ENCODE data around the gene OR8D2.

Gene OR8D2

DNA sequence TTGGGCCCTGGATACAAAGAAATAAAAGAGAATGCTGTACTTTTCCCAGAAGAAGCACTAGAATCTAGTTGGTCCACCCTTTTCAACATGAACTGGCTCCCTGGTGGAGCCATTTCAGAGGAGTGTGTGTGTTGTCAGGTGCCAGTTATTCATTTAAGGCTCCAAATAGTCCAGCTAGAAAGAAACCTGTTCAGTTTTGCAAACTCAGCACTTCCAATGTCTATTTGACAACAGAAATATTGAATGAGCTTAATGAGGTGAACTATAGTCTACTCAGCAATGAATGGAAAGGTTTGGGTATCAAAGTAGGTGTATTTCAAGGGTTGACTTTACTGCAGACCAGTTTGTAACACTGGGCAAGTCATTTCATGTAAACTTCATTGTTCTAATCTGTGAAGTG, 8.3 kb downstream of the OR8D2 start:
- H3K4me3 ChIP-seq (ENCODE audit: low read depth, low read length) = no peak overlapping the region
- no peak for DNase-seq (ENCODE audit: low read depth)
- TF ChIP-seq, protein P1, sequence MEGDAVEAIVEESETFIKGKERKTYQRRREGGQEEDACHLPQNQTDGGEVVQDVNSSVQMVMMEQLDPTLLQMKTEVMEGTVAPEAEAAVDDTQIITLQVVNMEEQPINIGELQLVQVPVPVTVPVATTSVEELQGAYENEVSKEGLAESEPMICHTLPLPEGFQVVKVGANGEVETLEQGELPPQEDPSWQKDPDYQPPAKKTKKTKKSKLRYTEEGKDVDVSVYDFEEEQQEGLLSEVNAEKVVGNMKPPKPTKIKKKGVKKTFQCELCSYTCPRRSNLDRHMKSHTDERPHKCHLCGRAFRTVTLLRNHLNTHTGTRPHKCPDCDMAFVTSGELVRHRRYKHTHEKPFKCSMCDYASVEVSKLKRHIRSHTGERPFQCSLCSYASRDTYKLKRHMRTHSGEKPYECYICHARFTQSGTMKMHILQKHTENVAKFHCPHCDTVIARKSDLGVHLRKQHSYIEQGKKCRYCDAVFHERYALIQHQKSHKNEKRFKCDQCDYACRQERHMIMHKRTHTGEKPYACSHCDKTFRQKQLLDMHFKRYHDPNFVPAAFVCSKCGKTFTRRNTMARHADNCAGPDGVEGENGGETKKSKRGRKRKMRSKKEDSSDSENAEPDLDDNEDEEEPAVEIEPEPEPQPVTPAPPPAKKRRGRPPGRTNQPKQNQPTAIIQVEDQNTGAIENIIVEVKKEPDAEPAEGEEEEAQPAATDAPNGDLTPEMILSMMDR (conservative IDR thresholded peaks at IDR 0.05; ENCODE audit: low read depth, low read length) = no peak

DNA sequence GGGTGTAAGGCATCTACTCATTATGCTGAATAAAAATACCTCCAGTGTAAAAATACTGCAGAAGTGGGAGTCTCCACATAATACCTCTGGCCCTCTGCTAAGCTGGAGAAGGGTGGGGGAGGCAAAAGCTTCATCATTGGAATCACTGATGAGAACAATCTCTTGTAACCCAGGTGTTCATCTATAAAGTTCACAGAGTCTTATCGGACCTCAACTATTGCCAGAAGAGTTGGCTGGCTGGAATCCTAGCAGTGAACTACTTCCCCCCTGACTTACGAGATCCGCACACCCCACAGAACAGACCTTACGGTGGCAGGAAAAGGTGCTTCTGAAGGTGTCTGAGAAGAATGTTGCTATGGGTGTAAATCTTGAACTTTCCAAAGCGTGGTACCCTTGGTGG, 8.7 kb downstream of the OR8D2 start:
- H3K4me3 ChIP-seq (ENCODE audit: low read depth, low read length) = no peak overlapping the region

GRCh38 chr11:124310721-124311120, 9.3 kb downstream of the OR8D2 start:
- H3K4me3 ChIP-seq (ENCODE audit: low read depth, low read length) = no peak overlapping the region
- TF ChIP-seq, protein P1 (conservative IDR thresholded peaks at IDR 0.05; ENCODE audit: low read depth, low read length) = no peak
- DNase-seq (ENCODE audit: low read depth) = no peak

More for the DNA sequence above, 8.7 kb downstream of the OR8D2 start:
- no peak for DNase-seq (ENCODE audit: low read depth)
- TF ChIP-seq, protein P1 (conservative IDR thresholded peaks at IDR 0.05; ENCODE audit: low read depth, low read length) = no peak

GRCh38 chr11:124307093-124307492, 12.9 kb downstream of the OR8D2 start:
- H3K4me3 ChIP-seq (ENCODE audit: low read depth, low read length) = no peak overlapping the region
- TF ChIP-seq, protein P1 (conservative IDR thresholded peaks at IDR 0.05; ENCODE audit: low read depth, low read length) = no peak
- DNase-seq (ENCODE audit: low read depth) = peak; percentile 28

- peak; percentile 41 for DNase-seq (ENCODE audit: low read depth)
- TF ChIP-seq, protein P1 (conservative IDR thresholded peaks at IDR 0.05; ENCODE audit: low read depth, low read length) = no peak
- no peak overlapping the region for H3K4me3 ChIP-seq (ENCODE audit: low read depth, low read length)
Observed at GRCh38 chr11:124302347-124303125, 17.5 kb downstream of the OR8D2 start.

- DNase-seq (ENCODE audit: low read depth) = peak; percentile 81
- H3K4me3 ChIP-seq (ENCODE audit: low read depth, low read length) = no peak overlapping the region
- TF ChIP-seq, protein P1 (conservative IDR thresholded peaks at IDR 0.05; ENCODE audit: low read depth, low read length) = no peak
Observed at GRCh38 chr11:124301548-124301947, 18.4 kb downstream of the OR8D2 start.

- peak; percentile 18 for DNase-seq (ENCODE audit: low read depth)
- TF ChIP-seq, protein P1 (conservative IDR thresholded peaks at IDR 0.05; ENCODE audit: low read depth, low read length) = no peak
- no peak overlapping the region for H3K4me3 ChIP-seq (ENCODE audit: low read depth, low read length)
Observed at GRCh38 chr11:124297921-124298320, 22.1 kb downstream of the OR8D2 start.
